Neural cell (in vitro differentiated cells): ENCODE results near the gene FAM20C.

ENCODE experiments used
- CTCF ChIP-seq: fragments of 450-650 bp; IDR thresholded peaks from 2 replicates; pipeline ENCODE4 v1.5.1; 2014; ENCODE audit warnings: antibody characterized with exemption, mild to moderate bottlenecking, moderate library complexity; ENCODE audit not compliant: poor library complexity, severe bottlenecking
- EP300 ChIP-seq: fragments of 450-650 bp; conservative IDR thresholded peaks from 2 replicates; pipeline ENCODE4 v1.6.1; 2014; ENCODE audit warnings: antibody characterized with exemption, mild to moderate bottlenecking, moderate library complexity; ENCODE audit not compliant: poor library complexity, severe bottlenecking
- POLR2AphosphoS5 ChIP-seq: IDR thresholded peaks from 2 replicates; pipeline ENCODE4 v1.6.1; 2012
- RAD21 ChIP-seq: fragments of 450-650 bp; conservative IDR thresholded peaks from 2 replicates; pipeline ENCODE4 v1.6.1; 2014; ENCODE audit warnings: antibody characterized with exemption, mild to moderate bottlenecking, moderate library complexity
- REST ChIP-seq: IDR thresholded peaks from 2 replicates; pipeline ENCODE4 v1.6.1; 2012; ENCODE audit warnings: borderline replicate concordance
- TAF1 ChIP-seq: IDR thresholded peaks from 2 replicates; pipeline ENCODE4 v1.6.1; 2012; ENCODE audit warnings: low read depth

- TF ChIP-seq CTCF: no peak
- TF ChIP-seq EP300: no peak
- no peak for TF ChIP-seq POLR2AphosphoS5
- no peak for TF ChIP-seq REST
- no peak for TF ChIP-seq TAF1
- no peak for TF ChIP-seq RAD21
Observed at GRCh38 chr7:251005-251404, 58.6 kb downstream of the FAM20C start.
